ENCODE data around the gene MAML3. TPM values are rescaled to one million over a fixed set of nuclear protein-coding genes. Genes with fewer than 3 reads are reported as not detected.

MAML3 gene
- total and polyA plus RNA-seq, 4 experiments from 2014 or later = 0.15 to 3.7 (median 1.7) TPM

DNA sequence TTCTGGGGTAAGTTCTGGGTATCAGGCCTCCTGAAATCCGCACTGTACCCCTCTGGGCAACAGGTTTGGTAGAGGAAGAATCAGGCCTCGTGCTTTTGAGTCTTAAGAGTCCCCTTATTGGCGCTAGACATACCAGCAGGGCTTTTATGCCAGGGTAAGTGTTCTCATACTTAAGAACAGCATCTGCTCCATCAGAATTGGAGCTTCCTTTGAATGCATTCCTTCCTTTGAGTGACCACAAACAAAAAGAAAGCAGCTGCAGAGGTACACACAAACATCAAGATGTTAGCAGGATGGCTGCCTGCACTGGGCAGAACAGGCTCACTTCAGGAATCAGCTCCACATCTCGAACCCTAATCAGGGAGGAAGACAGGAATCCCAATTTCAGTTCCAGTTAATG, 331.6 kb downstream of the MAML3 start:
- no peak for DNase-seq
- H3K27me3 ChIP-seq (ENCODE audit: insufficient read depth, low read length) = no peaks in the 10 kb centered on the region
- ChIA-PET CTCF (ENCODE audit: partially characterized antibody) (interaction anchor here (1.5 kb wide), 1 partner anchor 8 kb away, joined by 5 read pairs; no protein-coding TSS in a partner anchor), POLR2A (ENCODE audit: partially characterized antibody) (no interaction called here)
- no peaks in the 10 kb centered on the region for H3K36me3 ChIP-seq (ENCODE audit: insufficient read depth, low read length)
- H3K27ac ChIP-seq (ENCODE audit: low read depth, low read length) = no peak overlapping the region
- H3K9me3 Mint-ChIP-seq = peaks cover 0 to 2% (median 0%) of the 10 kb centered on the region in 8 donors
- H3K36me3 Mint-ChIP-seq = no peaks in the 10 kb centered on the region
- H3K27me3 Mint-ChIP-seq = no peaks in the 10 kb centered on the region
- peaks cover 0 to 1% (median 0%) of the 10 kb centered on the region in 4 donors for H3K4me1 Mint-ChIP-seq
- intact Hi-C loops (cut with micrococcal nuclease) = no loop called here
- no peaks in the 10 kb centered on the region for H3K4me1 ChIP-seq (ENCODE audit: insufficient read depth, low read length)
- H3K9me3 ChIP-seq (ENCODE audit: control insufficient read depth in 1 of 2, low read length in 2 of 2) = no peaks in the 10 kb centered on the region
- no peak overlapping the region for H3K4me3 Mint-ChIP-seq
- no peak overlapping the region for H3K27ac Mint-ChIP-seq
- no peak overlapping the region for H3K4me3 ChIP-seq (ENCODE audit: low read length in 2 of 2)

DNA sequence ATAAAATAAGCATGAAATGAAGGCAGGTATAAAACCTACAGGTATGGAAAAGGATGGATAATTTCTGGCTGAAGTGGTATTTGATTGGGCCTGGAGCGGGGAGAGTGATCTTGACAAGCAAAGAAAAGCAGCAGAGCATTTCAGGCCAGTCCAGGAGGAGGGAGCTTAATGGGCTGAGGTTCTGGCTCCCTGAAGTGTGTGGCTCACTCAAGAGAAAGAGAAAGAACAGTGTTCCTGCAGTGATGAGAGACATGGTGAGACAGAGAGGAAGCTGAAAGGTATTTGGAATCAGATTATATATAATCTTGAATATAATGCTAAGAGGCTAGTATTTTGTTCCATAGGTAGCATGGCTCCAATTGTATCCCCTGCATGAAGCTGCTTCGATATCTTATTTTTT, 334.9 kb downstream of the MAML3 start:
- H3K36me3 Mint-ChIP-seq = no peaks in the 10 kb centered on the region
- H3K27ac Mint-ChIP-seq = no peak overlapping the region

DNA sequence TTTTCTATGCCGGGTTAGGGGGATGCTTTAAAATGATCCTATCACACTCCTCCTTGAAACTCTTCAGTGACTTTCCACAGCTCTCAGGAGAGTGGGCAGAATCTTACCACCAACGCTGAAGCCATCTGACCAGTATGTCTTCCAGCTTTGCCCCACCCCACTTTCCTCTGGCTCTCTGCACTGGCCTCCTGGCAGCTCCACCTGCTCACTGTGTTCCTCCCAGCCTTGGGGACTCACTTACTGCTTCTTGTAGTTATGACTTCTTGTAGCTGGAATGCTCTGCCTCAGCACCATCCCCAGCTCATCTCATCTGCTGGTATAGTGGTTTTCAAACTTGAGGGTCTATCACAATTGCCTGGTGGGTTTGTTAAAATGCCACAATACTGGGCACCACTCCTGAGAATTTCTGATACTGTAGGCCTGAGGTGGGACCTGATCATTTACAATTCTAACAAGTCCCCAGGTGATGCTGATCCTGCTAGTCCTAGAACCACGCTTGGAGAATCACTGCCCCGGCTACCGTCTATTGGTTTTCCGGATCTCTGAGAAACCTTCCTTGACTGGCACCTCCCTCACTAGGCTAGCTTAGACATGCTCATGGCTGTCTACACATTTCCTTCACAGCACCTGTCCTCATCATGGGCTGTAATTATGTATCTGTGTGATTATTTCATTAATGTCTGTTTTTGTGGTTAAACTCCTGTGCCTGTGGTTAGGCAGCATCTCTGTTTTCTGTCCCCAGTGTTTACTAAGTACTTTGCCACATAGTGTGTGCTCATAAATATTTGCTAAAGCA, 336.1 kb downstream of the MAML3 start:
- peaks cover 0 to 2% (median 0%) of the 10 kb centered on the region in 8 donors for H3K9me3 Mint-ChIP-seq
- H3K4me3 ChIP-seq (ENCODE audit: low read length in 2 of 2) = no peak overlapping the region
- H3K27me3 ChIP-seq (ENCODE audit: insufficient read depth, low read length) = no peaks in the 10 kb centered on the region
- H3K27me3 Mint-ChIP-seq = peaks cover 0 to 1% of the 10 kb centered on the region in 2 donors
- no peaks in the 10 kb centered on the region for H3K4me1 ChIP-seq (ENCODE audit: insufficient read depth, low read length)
- POLR2A ChIA-PET (ENCODE audit: partially characterized antibody) = no interaction called here
- no peak overlapping the region for H3K27ac ChIP-seq (ENCODE audit: low read depth, low read length)
- H3K36me3 ChIP-seq (ENCODE audit: insufficient read depth, low read length) = no peaks in the 10 kb centered on the region
- CTCF ChIA-PET (ENCODE audit: partially characterized antibody) = no interaction called here
- H3K36me3 Mint-ChIP-seq = no peaks in the 10 kb centered on the region
- no peak for DNase-seq
- no peak overlapping the region for H3K4me3 Mint-ChIP-seq
- H3K27ac Mint-ChIP-seq = no peak overlapping the region
- H3K4me1 Mint-ChIP-seq = peaks cover 0 to 1% (median 0%) of the 10 kb centered on the region in 4 donors
- no peaks in the 10 kb centered on the region for H3K9me3 ChIP-seq (ENCODE audit: control insufficient read depth in 1 of 2, low read length in 2 of 2)
- intact Hi-C loops (cut with micrococcal nuclease) = no loop called here

More for the DNA sequence above, 334.9 kb downstream of the MAML3 start:
- H3K4me1 ChIP-seq (ENCODE audit: insufficient read depth, low read length) = no peaks in the 10 kb centered on the region
- Mint-ChIP-seq H3K9me3 (peaks cover 0 to 2% (median 0%) of the 10 kb centered on the region in 8 donors), H3K4me3 (no peak overlapping the region), H3K4me1 (peaks cover 0 to 1% (median 0%) of the 10 kb centered on the region in 4 donors), H3K27me3 (peaks cover 0 to 1% of the 10 kb centered on the region in 2 donors)
- H3K4me3 ChIP-seq (ENCODE audit: low read length in 2 of 2) = no peak overlapping the region
- DNase-seq = no peak
- intact Hi-C loops (cut with micrococcal nuclease) = no loop called here
- H3K27ac ChIP-seq (ENCODE audit: low read depth, low read length) = no peak overlapping the region
- H3K9me3 ChIP-seq (ENCODE audit: control insufficient read depth in 1 of 2, low read length in 2 of 2) = no peaks in the 10 kb centered on the region
- CTCF ChIA-PET (ENCODE audit: partially characterized antibody) = no interaction called here
- POLR2A ChIA-PET (ENCODE audit: partially characterized antibody) = no interaction called here
- H3K27me3 ChIP-seq (ENCODE audit: insufficient read depth, low read length) = no peaks in the 10 kb centered on the region
- H3K36me3 ChIP-seq (ENCODE audit: insufficient read depth, low read length) = no peaks in the 10 kb centered on the region

DNA sequence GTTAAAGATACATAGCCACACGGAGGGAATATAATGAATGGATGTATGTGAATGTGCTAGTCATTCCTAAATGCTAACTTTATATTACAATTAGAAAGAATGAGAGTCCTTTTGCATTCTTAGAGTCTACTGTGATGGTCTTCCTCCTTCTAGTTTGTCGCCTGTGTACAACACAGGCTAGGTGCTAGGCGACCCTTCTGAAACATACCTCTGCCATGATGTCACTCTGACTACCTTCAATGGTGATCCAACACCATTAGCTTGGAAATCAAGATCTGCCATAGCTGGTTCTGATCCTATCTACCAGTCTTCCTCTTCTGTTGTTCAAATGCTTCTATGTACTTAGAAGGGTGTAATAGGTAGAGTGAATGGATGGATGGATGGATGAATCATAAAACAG, 337.1 kb downstream of the MAML3 start:
- no peaks in the 10 kb centered on the region for H3K27me3 ChIP-seq (ENCODE audit: insufficient read depth, low read length)
- DNase-seq = no peak
- intact Hi-C loops (cut with micrococcal nuclease) = no loop called here
- H3K4me3 ChIP-seq (ENCODE audit: low read length in 2 of 2) = no peak overlapping the region
- no peak overlapping the region for H3K27ac ChIP-seq (ENCODE audit: low read depth, low read length)
- H3K4me3 Mint-ChIP-seq = no peak overlapping the region
- H3K27me3 Mint-ChIP-seq = peaks cover 0 to 1% of the 10 kb centered on the region in 2 donors
- no peaks in the 10 kb centered on the region for H3K4me1 Mint-ChIP-seq
- H3K9me3 ChIP-seq (ENCODE audit: control insufficient read depth in 1 of 2, low read length in 2 of 2) = no peaks in the 10 kb centered on the region
- no peaks in the 10 kb centered on the region for H3K36me3 Mint-ChIP-seq
- H3K36me3 ChIP-seq (ENCODE audit: insufficient read depth, low read length) = no peaks in the 10 kb centered on the region
- ChIA-PET POLR2A (ENCODE audit: partially characterized antibody) (no interaction called here), CTCF (ENCODE audit: partially characterized antibody) (no interaction called here)
- H3K4me1 ChIP-seq (ENCODE audit: insufficient read depth, low read length) = no peaks in the 10 kb centered on the region
- peaks cover 0 to 2% (median 0%) of the 10 kb centered on the region in 8 donors for H3K9me3 Mint-ChIP-seq
- H3K27ac Mint-ChIP-seq = no peak overlapping the region

DNA sequence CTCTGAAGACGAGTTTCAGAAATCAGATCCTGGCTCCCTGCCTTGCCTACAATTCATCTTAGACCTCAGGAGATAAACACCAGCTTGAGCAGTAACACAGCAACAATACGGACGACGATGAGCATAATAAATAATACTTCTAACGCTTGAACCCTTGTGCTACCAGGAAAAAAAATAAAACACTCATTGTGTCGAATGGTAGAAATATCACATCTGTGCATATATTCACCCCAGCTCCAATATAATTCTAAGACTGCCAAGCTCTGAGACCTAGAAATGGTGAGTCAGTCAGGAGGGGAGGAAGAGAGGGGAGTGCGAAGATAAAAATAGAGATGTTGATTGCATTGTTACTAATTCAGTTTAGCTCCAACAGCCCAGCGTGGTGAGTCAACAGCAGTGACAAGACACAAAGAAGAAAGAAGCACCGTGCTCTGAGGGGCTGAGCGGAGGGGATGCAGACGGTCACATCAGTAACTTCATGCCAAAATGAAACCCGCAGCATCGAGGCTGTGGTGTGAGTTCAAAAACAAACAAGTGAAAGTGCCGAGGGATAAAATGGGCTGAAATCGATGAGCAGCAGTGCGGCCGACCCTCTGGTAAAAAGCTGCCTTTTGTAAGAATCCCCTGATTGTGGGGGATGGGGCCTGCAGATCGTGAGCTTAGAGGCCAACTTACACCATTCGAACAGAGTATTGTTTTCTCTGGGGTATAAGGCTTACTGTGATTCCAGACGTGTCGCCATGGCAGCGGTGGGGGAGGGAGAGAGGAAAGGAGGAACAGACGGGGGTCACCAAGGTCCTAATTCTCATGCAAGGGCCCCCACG, 338.0 kb downstream of the MAML3 start:
- no peak overlapping the region for H3K27ac ChIP-seq (ENCODE audit: low read depth, low read length)
- H3K27me3 ChIP-seq (ENCODE audit: insufficient read depth, low read length) = no peaks in the 10 kb centered on the region
- no peak overlapping the region for H3K27ac Mint-ChIP-seq
- H3K36me3 ChIP-seq (ENCODE audit: insufficient read depth, low read length) = no peaks in the 10 kb centered on the region
- intact Hi-C loops (cut with micrococcal nuclease) = no loop called here
- H3K4me3 ChIP-seq (ENCODE audit: low read length in 2 of 2) = no peak overlapping the region
- no peak for DNase-seq
- H3K36me3 Mint-ChIP-seq = no peaks in the 10 kb centered on the region
- no peaks in the 10 kb centered on the region for H3K4me1 Mint-ChIP-seq
- POLR2A ChIA-PET (ENCODE audit: partially characterized antibody) = no interaction called here
- H3K9me3 ChIP-seq (ENCODE audit: control insufficient read depth in 1 of 2, low read length in 2 of 2) = no peaks in the 10 kb centered on the region
- H3K4me1 ChIP-seq (ENCODE audit: insufficient read depth, low read length) = no peaks in the 10 kb centered on the region
- no peak overlapping the region for H3K4me3 Mint-ChIP-seq
- H3K9me3 Mint-ChIP-seq = peaks cover 0 to 3% (median under 1%) of the 10 kb centered on the region in 8 donors
- CTCF ChIA-PET (ENCODE audit: partially characterized antibody) = no interaction called here
- H3K27me3 Mint-ChIP-seq = peaks cover 1% of the 10 kb centered on the region in 2 donors

DNA sequence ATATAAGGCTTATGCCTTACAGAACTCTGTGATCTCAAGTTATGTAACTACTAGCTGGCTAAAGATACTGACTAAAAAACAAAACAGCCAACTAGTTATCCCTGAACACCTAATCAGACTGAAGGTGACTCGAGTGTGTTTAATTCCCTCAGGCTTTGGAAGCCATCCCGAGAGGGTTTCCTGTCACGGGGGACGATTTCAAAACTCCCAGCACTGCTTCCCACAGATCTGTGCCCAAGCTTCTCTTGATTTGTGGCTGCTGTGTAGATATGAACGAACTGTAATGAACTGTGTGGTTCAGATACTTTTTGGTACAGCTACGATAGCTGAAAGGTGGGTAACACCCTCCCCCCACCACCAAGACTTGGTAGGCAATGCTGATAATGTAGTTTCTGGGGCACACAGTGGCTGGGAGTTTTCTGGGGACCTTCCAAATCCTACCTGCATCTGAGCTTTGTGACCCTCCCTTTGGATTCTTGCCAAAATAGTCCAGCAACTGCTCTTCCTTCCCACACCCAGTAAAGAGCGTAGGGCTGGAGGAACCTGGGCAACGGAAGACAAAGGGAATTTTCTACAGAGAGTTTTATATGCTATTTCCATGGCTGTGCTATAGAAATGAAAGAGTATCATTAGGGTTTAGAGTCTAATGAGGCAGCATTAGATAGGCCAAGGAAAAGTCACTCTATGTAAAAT, 339.5 kb downstream of the MAML3 start:
- Mint-ChIP-seq H3K9me3 (peaks cover 0 to 8% (median 5%) of the 10 kb centered on the region in 8 donors), H3K4me3 (no peak overlapping the region), H3K27ac (no peak overlapping the region), H3K4me1 (no peaks in the 10 kb centered on the region), H3K36me3 (no peaks in the 10 kb centered on the region), H3K27me3 (peaks cover 3 to 6% of the 10 kb centered on the region in 2 donors)
- Histone ChIP-seq H3K4me3 (ENCODE audit: low read length in 2 of 2) (no peak overlapping the region), H3K9me3 (ENCODE audit: control insufficient read depth in 1 of 2, low read length in 2 of 2) (no peaks in the 10 kb centered on the region), H3K4me1 (ENCODE audit: insufficient read depth, low read length) (no peaks in the 10 kb centered on the region), H3K27me3 (ENCODE audit: insufficient read depth, low read length) (no peaks in the 10 kb centered on the region), H3K36me3 (ENCODE audit: insufficient read depth, low read length) (no peaks in the 10 kb centered on the region), H3K27ac (ENCODE audit: low read depth, low read length) (no peak overlapping the region)
- CTCF ChIA-PET (ENCODE audit: partially characterized antibody) = interaction anchor here (1.4 kb wide), 1 partner anchor 8 kb away, joined by 5 read pairs; no protein-coding TSS in a partner anchor
- intact Hi-C loops (cut with micrococcal nuclease) = no loop called here
- POLR2A ChIA-PET (ENCODE audit: partially characterized antibody) = no interaction called here
- DNase-seq = no peak

DNA sequence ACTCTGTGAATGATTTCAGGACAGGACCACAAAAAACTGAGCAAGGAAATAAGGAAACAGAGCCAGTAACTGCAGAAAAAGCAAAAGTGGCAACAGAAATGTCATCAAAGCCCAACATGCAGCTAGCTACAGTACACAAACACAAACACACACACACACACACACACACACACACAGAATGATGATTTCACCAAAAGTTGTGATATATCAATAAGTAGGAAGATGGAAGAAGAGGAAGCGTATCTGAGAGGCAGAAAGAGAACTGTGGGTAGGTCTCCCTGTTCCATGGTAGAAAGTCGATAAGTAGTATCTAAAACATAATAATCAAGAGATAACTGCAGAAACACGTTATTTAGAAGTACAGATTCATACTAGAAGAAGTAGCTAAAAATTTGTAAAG, 340.1 kb downstream of the MAML3 start:
- H3K27me3 ChIP-seq (ENCODE audit: insufficient read depth, low read length) = no peaks in the 10 kb centered on the region
- H3K36me3 ChIP-seq (ENCODE audit: insufficient read depth, low read length) = no peaks in the 10 kb centered on the region
- H3K27ac ChIP-seq (ENCODE audit: low read depth, low read length) = no peak overlapping the region
- H3K9me3 ChIP-seq (ENCODE audit: control insufficient read depth in 1 of 2, low read length in 2 of 2) = no peaks in the 10 kb centered on the region
- no peak for DNase-seq
- Mint-ChIP-seq H3K4me3 (no peak overlapping the region), H3K9me3 (peaks cover 0 to 8% (median 5%) of the 10 kb centered on the region in 8 donors), H3K4me1 (no peaks in the 10 kb centered on the region), H3K27ac (no peak overlapping the region), H3K27me3 (peaks cover 6 to 10% of the 10 kb centered on the region in 2 donors), H3K36me3 (no peaks in the 10 kb centered on the region)
- H3K4me1 ChIP-seq (ENCODE audit: insufficient read depth, low read length) = no peaks in the 10 kb centered on the region
- intact Hi-C loops (cut with micrococcal nuclease) = no loop called here
- ChIA-PET POLR2A (ENCODE audit: partially characterized antibody) (no interaction called here), CTCF (ENCODE audit: partially characterized antibody) (interaction anchor here (1.4 kb wide), 1 partner anchor 8 kb away, joined by 5 read pairs; no protein-coding TSS in a partner anchor)
- no peak overlapping the region for H3K4me3 ChIP-seq (ENCODE audit: low read length in 2 of 2)
